H9 (cell line): ENCODE results near the gene NDUFV3. TPM values are rescaled to one million over a fixed set of nuclear protein-coding genes. Genes with fewer than 3 reads are reported as not detected.

Experiments used
- DNase-seq: peaks from one replicate; pipeline ENCODE4 v3.0.0-alpha.2; 2017
- H2AFZ ChIP-seq: one replicate; pipeline ENCODE4 v1.6.1; 2013; ENCODE audit warnings: mild to moderate bottlenecking, low read length, control low read depth, moderate library complexity
- H2AK5ac ChIP-seq: 2 replicates; pipeline ENCODE4 v1.6.1; 2013; ENCODE audit warnings: low read length, control low read depth, mixed read lengths; ENCODE audit not compliant: insufficient read length
- H2BK120ac ChIP-seq: one replicate; pipeline ENCODE4 v1.6.1; 2013; ENCODE audit warnings: low read depth, mild to moderate bottlenecking, low read length, control low read depth, inconsistent platforms; ENCODE audit not compliant: poor library complexity, severe bottlenecking
- H2BK12ac ChIP-seq: 2 replicates; pipeline ENCODE4 v1.6.1; 2013; ENCODE audit warnings: low read length, control low read depth, mixed read lengths, low read depth; ENCODE audit not compliant: insufficient read length
- H2BK15ac ChIP-seq: 2 replicates; pipeline ENCODE4 v1.6.1; 2013; ENCODE audit warnings: low read depth, low read length, control low read depth
- H2BK20ac ChIP-seq: one replicate; pipeline ENCODE4 v1.6.1; 2013; ENCODE audit warnings: low read depth, mild to moderate bottlenecking, low read length, control low read depth, inconsistent platforms; ENCODE audit not compliant: poor library complexity, severe bottlenecking
- H2BK5ac ChIP-seq: 2 replicates; pipeline ENCODE4 v1.6.1; 2013; ENCODE audit warnings: low read length, control low read depth, mixed read lengths; ENCODE audit not compliant: insufficient read length
- H3K14ac ChIP-seq: 2 replicates; pipeline ENCODE4 v1.6.1; 2013; ENCODE audit warnings: low read length, control low read depth; ENCODE audit not compliant: insufficient read depth
- H3K18ac ChIP-seq: 2 replicates; pipeline ENCODE4 v1.6.1; 2013; ENCODE audit warnings: low read depth, mild to moderate bottlenecking, mixed read lengths, low read length, control low read depth; ENCODE audit not compliant: insufficient read length
- H3K23ac ChIP-seq: 2 replicates; pipeline ENCODE4 v1.6.1; 2013; ENCODE audit warnings: low read length, control low read depth, mixed read lengths, low read depth; ENCODE audit not compliant: insufficient read length
- H3K23me2 ChIP-seq: 2 replicates; pipeline ENCODE4 v1.6.1; 2013; ENCODE audit warnings: low read depth, mild to moderate bottlenecking, mixed read lengths, low read length, control low read depth; ENCODE audit not compliant: insufficient read length, poor library complexity, severe bottlenecking
- H3K27ac ChIP-seq: 2 replicates; pipeline ENCODE4 v1.5.1; 2013; ENCODE audit warnings: low read length, control low read depth, mixed read lengths, low read depth; ENCODE audit not compliant: insufficient read length
- H3K27me3 ChIP-seq: 2 replicates; pipeline ENCODE4 v1.6.1; 2013; ENCODE audit warnings: low read length, control low read depth, inconsistent platforms; ENCODE audit not compliant: insufficient read depth
- H3K4ac ChIP-seq: 2 replicates; pipeline ENCODE4 v1.6.1; 2013; ENCODE audit warnings: low read depth, mild to moderate bottlenecking, control low read depth, inconsistent platforms, low read length, moderate library complexity
- H3K4me1 ChIP-seq: 2 replicates; pipeline ENCODE4 v1.6.1; 2013; ENCODE audit warnings: low read length, control low read depth, inconsistent platforms; ENCODE audit not compliant: insufficient read depth
- H3K4me2 ChIP-seq: 2 replicates; pipeline ENCODE4 v1.6.1; 2013; ENCODE audit warnings: low read length, control low read depth, mixed read lengths; ENCODE audit not compliant: insufficient read length, insufficient read depth
- H3K56ac ChIP-seq: 2 replicates; pipeline ENCODE4 v1.6.1; 2013; ENCODE audit warnings: low read depth, mild to moderate bottlenecking, mixed read lengths, low read length, control low read depth; ENCODE audit not compliant: insufficient read length
- H3K79me1 ChIP-seq: 2 replicates; pipeline ENCODE4 v1.6.1; 2013; ENCODE audit warnings: low read depth, mild to moderate bottlenecking, moderate library complexity, low read length, control low read depth, inconsistent platforms; ENCODE audit not compliant: insufficient read depth, poor library complexity, severe bottlenecking
- H3K79me2 ChIP-seq: 2 replicates; pipeline ENCODE4 v1.6.1; 2013; ENCODE audit warnings: low read length, control low read depth, inconsistent platforms; ENCODE audit not compliant: insufficient read depth
- H3K9ac ChIP-seq: 2 replicates; pipeline ENCODE4 v1.6.1; 2013; ENCODE audit warnings: low read length, control low read depth, mixed read lengths; ENCODE audit not compliant: insufficient read length; ENCODE audit errors: extremely low read depth
- H3K9me3 ChIP-seq: one replicate; pipeline ENCODE4 v1.6.1; 2013; ENCODE audit warnings: low read depth, low read length, inconsistent platforms; ENCODE audit not compliant: control insufficient read depth
- H3T11ph ChIP-seq: one replicate; pipeline ENCODE4 v1.6.1; 2013; ENCODE audit warnings: mild to moderate bottlenecking, low read length, control low read depth, inconsistent platforms
- H4K20me1 ChIP-seq: one replicate; pipeline ENCODE4 v1.6.1; 2013; ENCODE audit not compliant: control insufficient read depth, insufficient read length, insufficient read depth
- H4K5ac ChIP-seq: 2 replicates; pipeline ENCODE4 v1.6.1; 2013; ENCODE audit warnings: low read depth, mild to moderate bottlenecking, mixed read lengths, low read length, control low read depth; ENCODE audit not compliant: insufficient read length
- H4K8ac ChIP-seq: replicated peaks from 2 replicates; pipeline ENCODE4 v1.6.1; 2013; ENCODE audit warnings: low read length, control low read depth, mixed read lengths, low read depth; ENCODE audit not compliant: insufficient read length
- H4K91ac ChIP-seq: 2 replicates; pipeline ENCODE4 v1.6.1; 2013; ENCODE audit warnings: low read depth, mild to moderate bottlenecking, moderate library complexity, mixed read lengths, low read length, control low read depth; ENCODE audit not compliant: insufficient read length
- H3K27ac Mint-ChIP-seq, 3 experiments: 2 replicates in 2 of 3; 3 replicates in 1 of 3; pipeline ENCODE4 v1.8.0; 2020 to 2021; ENCODE audit warnings: mixed read lengths in 3 of 3, mild to moderate bottlenecking in 1 of 3, moderate library complexity in 1 of 3
- H3K27me3 Mint-ChIP-seq: 2 replicates; pipeline ENCODE4 v1.8.0; 2021; ENCODE audit warnings: low read depth, mild to moderate bottlenecking, moderate library complexity, mixed read lengths
- H3K36me3 Mint-ChIP-seq, 3 experiments: 2 replicates in 2 of 3; 3 replicates in 1 of 3; pipeline ENCODE4 v1.8.0; 2020 to 2021; ENCODE audit warnings: low read depth in 3 of 3, mixed read lengths in 3 of 3; ENCODE audit not compliant: insufficient read depth in 1 of 3
- H3K4me1 Mint-ChIP-seq, 2 experiments: 2 replicates each; pipeline ENCODE4 v1.8.0; 2020; ENCODE audit warnings: mixed read lengths in 2 of 2
- H3K4me3 Mint-ChIP-seq, 2 experiments: 2 replicates in 1 of 2; 3 replicates in 1 of 2; pipeline ENCODE4 v1.8.0; 2020 to 2021; ENCODE audit warnings: mild to moderate bottlenecking in 2 of 2, mixed read lengths in 2 of 2, moderate library complexity in 1 of 2
- H3K9me3 Mint-ChIP-seq, 2 experiments: 2 replicates in 1 of 2; 3 replicates in 1 of 2; pipeline ENCODE4 v1.8.0; 2020; ENCODE audit warnings: mild to moderate bottlenecking in 2 of 2, mixed read lengths in 2 of 2, moderate library complexity in 1 of 2
- WGBS: extraction: QIAGEN DNeasy Blood & Tissue Kit; methylation state at CpG from one replicate; pipeline ENCODE4 v1.1.7; 2013; ENCODE audit warnings: missing lambda C conversion rate, low lambda C conversion rate, mixed read lengths; ENCODE audit not compliant: insufficient read length; ENCODE audit errors: extremely low coverage; 5-methylcytosine and 5-hydroxymethylcytosine counted together
- total RNA-seq: library from RNA; stranded (reverse); gene quantifications from 2 replicates; pipeline ENCODE4 v1.2.1, GENCODE V29; 2021
- TF ChIP-seq, protein P1 (sequence below): fragments of 200-600 bp; sonication (generic); conservative IDR thresholded peaks from 3 replicates; pipeline ENCODE4 v1.8.0; 2021; ENCODE audit warnings: antibody characterized with exemption, mild to moderate bottlenecking

NDUFV3 gene
- total RNA-seq, 1 experiment from 2014 or later = 35.6 TPM

DNA sequence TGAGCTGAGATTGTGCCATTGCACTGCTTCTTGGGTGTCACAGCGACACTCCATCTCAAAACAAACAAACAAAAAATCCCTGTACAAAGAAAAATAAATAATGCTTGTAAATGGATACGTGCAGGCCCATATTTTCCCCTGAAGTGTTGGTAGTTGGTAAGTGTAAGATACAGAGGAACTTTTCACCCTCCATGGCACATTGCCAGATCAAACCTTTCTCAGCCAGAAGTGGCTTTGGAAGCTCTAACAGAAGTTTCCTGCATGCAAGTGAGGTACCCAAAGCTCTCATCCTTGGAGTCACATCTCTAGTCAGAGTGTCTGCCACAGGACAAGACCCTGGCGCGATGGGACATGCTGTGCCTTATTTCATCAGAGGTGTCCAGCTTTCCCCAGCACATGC lies 7.3 kb downstream of the NDUFV3 start:
- DNase-seq = no peak
- Histone ChIP-seq H3T11ph (no peak overlapping the region), H3K4me1 (no peaks in the 10 kb centered on the region), H2BK120ac (no peak overlapping the region), H2AK5ac (no peak overlapping the region), H3K9me3 (no peaks in the 10 kb centered on the region), H3K18ac (no peak overlapping the region), H3K9ac (no peak overlapping the region), H3K27ac (no peak overlapping the region), H2AFZ (no peak overlapping the region), H2BK20ac (no peak overlapping the region), H4K8ac (no peak overlapping the region), H2BK12ac (no peak overlapping the region), H3K79me1 (no peaks in the 10 kb centered on the region), H3K23ac (no peak overlapping the region), H3K27me3 (no peaks in the 10 kb centered on the region), H3K4ac (no peak overlapping the region), H2BK15ac (no peak overlapping the region), H4K20me1 (no peaks in the 10 kb centered on the region), H3K14ac (no peak overlapping the region), H2BK5ac (no peak overlapping the region), H3K23me2 (no peaks in the 10 kb centered on the region), H4K91ac (no peak overlapping the region), H3K56ac (no peak overlapping the region), H3K4me2 (no peak overlapping the region), H4K5ac (no peak overlapping the region), H3K79me2 (no peaks in the 10 kb centered on the region)
- WGBS = no CpG with 5 or more reads among the region's 4 CpGs
- no peaks in the 10 kb centered on the region for H3K9me3 Mint-ChIP-seq
- peaks cover 44 to 68% (median 59%) of the 10 kb centered on the region in 3 experiments for H3K36me3 Mint-ChIP-seq
- H3K27ac Mint-ChIP-seq = no peak overlapping the region
- H3K4me1 Mint-ChIP-seq = no peaks in the 10 kb centered on the region
- H3K4me3 Mint-ChIP-seq = no peak overlapping the region
- TF ChIP-seq, protein P1, sequence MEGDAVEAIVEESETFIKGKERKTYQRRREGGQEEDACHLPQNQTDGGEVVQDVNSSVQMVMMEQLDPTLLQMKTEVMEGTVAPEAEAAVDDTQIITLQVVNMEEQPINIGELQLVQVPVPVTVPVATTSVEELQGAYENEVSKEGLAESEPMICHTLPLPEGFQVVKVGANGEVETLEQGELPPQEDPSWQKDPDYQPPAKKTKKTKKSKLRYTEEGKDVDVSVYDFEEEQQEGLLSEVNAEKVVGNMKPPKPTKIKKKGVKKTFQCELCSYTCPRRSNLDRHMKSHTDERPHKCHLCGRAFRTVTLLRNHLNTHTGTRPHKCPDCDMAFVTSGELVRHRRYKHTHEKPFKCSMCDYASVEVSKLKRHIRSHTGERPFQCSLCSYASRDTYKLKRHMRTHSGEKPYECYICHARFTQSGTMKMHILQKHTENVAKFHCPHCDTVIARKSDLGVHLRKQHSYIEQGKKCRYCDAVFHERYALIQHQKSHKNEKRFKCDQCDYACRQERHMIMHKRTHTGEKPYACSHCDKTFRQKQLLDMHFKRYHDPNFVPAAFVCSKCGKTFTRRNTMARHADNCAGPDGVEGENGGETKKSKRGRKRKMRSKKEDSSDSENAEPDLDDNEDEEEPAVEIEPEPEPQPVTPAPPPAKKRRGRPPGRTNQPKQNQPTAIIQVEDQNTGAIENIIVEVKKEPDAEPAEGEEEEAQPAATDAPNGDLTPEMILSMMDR = no peak
- H3K27me3 Mint-ChIP-seq = no peaks in the 10 kb centered on the region
